Skin epidermis (tissue), 12 donors: ENCODE data around the gene LPCAT4.

Experiments used
- H3K27ac ChIP-seq, 21 experiments: fragments of 200-600 bp; sonication (generic) in 11 of 21; one replicate each; pipeline ENCODE4 v1.5.0; 2020; ENCODE audit warnings: mild to moderate bottlenecking in 3 of 21, inconsistent platforms in 2 of 21, moderate library complexity in 2 of 21
- H3K4me3 ChIP-seq, 7 experiments: fragments of 200-600 bp; sonication (generic) in 2 of 7; one replicate each; pipeline ENCODE4 v1.5.0; 2020; ENCODE audit warnings: inconsistent platforms in 2 of 7, mild to moderate bottlenecking in 2 of 7, moderate library complexity in 1 of 7

The LPCAT4 gene

GRCh38 chr15:34314491-34315490 is 52.2 kb downstream of the LPCAT4 start:
- no peak overlapping the region for H3K27ac ChIP-seq
- H3K4me3 ChIP-seq: no peak overlapping the region

GRCh38 chr15:34311563-34311962 is 55.4 kb downstream of the LPCAT4 start:
- no peak overlapping the region for H3K27ac ChIP-seq
- H3K4me3 ChIP-seq: no peak overlapping the region
